IPS DF 6.9 (cell line): Measurements from ENCODE around the gene TRAPPC11.

Experiments
- DNase-seq: peaks from one replicate; pipeline ENCODE4 v3.0.0-alpha.2; 2013; ENCODE audit warnings: low read depth, low spot score
- H3K27ac ChIP-seq: one replicate; pipeline ENCODE4 v1.5.1; 2013; ENCODE audit warnings: low read length, control low read depth
- H3K27me3 ChIP-seq: 2 replicates; pipeline ENCODE4 v1.6.1; 2013; ENCODE audit warnings: mild to moderate bottlenecking, low read length; ENCODE audit not compliant: control insufficient read depth, insufficient read depth
- H3K36me3 ChIP-seq: 2 replicates; pipeline ENCODE4 v1.6.1; 2013; ENCODE audit warnings: low read length; ENCODE audit not compliant: control insufficient read depth, insufficient read depth
- H3K4me1 ChIP-seq: 2 replicates; pipeline ENCODE4 v1.6.1; 2013; ENCODE audit warnings: low read length; ENCODE audit not compliant: control insufficient read depth, insufficient read depth
- H3K4me3 ChIP-seq: 2 replicates; pipeline ENCODE4 v1.5.1; 2013; ENCODE audit warnings: mild to moderate bottlenecking, low read length
- H3K9me3 ChIP-seq: 2 replicates; pipeline ENCODE4 v1.6.1; 2013; ENCODE audit warnings: low read length, inconsistent platforms; ENCODE audit not compliant: control insufficient read depth, insufficient read depth
- WGBS: extraction: QIAGEN DNeasy Blood & Tissue Kit; methylation state at CpG from one replicate; pipeline ENCODE4 v1.1.7; 2013; ENCODE audit warnings: mixed read lengths, missing lambda C conversion rate; ENCODE audit not compliant: insufficient read length, insufficient coverage; 5-methylcytosine and 5-hydroxymethylcytosine counted together

The TRAPPC11 gene

DNA sequence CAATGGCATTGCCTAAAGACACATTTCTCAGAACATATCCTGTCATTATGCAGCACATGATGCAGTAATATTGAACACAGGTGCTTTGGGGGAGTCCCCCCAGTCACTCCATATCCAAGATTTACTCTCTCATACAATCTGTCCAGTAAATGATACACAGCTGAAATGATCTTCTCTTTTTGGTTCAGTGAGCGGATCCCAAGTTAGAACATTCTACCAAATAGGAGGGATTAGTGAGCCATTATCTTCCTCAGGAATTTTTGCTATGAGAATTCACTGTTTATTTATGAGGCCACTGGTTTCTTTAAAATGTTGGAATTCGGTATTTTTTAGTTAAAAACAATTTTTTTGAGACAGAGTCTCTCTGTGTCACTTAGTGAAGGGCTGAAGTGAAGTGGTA lies 96.5 kb downstream of the TRAPPC11 start:
- no peak for DNase-seq
- peaks cover 2% of the 10 kb centered on the region; the same call in 1 of the 2 replicates for H3K4me1 ChIP-seq
- no peak overlapping the region for H3K27ac ChIP-seq
- no peaks in the 10 kb centered on the region for H3K27me3 ChIP-seq
- no CpG with 5 or more reads among the region's 2 CpGs for WGBS
- no peaks in the 10 kb centered on the region for H3K36me3 ChIP-seq
- H3K4me3 ChIP-seq: no peak overlapping the region
- H3K9me3 ChIP-seq: no peaks in the 10 kb centered on the region

GRCh38 chr4:183757060-183757459 lies 98.0 kb downstream of the TRAPPC11 start:
- Histone ChIP-seq H3K4me1 (peaks cover 2% of the 10 kb centered on the region; the same call in 1 of the 2 replicates), H3K27me3 (no peaks in the 10 kb centered on the region), H3K36me3 (no peaks in the 10 kb centered on the region), H3K4me3 (no peak overlapping the region), H3K9me3 (no peaks in the 10 kb centered on the region), H3K27ac (no peak overlapping the region)
- WGBS: no CpG with 5 or more reads among the region's 10 CpGs
- DNase-seq: no peak

- no peaks in the 10 kb centered on the region for H3K36me3 ChIP-seq
- H3K4me3 ChIP-seq: peak overlapping the region; percentile 0; the same call in 1 of the 2 replicates
- no peak overlapping the region for H3K27ac ChIP-seq
- H3K27me3 ChIP-seq: no peaks in the 10 kb centered on the region
- WGBS: no CpG with 5 or more reads among the region's 29 CpGs
- peak; percentile 47 for DNase-seq
- H3K4me1 ChIP-seq: peaks cover 2% of the 10 kb centered on the region; the same call in 1 of the 2 replicates
- H3K9me3 ChIP-seq: no peaks in the 10 kb centered on the region
These were observed 99.1 kb downstream of the TRAPPC11 start for GRCh38 chr4:183758061-183758757.

DNA sequence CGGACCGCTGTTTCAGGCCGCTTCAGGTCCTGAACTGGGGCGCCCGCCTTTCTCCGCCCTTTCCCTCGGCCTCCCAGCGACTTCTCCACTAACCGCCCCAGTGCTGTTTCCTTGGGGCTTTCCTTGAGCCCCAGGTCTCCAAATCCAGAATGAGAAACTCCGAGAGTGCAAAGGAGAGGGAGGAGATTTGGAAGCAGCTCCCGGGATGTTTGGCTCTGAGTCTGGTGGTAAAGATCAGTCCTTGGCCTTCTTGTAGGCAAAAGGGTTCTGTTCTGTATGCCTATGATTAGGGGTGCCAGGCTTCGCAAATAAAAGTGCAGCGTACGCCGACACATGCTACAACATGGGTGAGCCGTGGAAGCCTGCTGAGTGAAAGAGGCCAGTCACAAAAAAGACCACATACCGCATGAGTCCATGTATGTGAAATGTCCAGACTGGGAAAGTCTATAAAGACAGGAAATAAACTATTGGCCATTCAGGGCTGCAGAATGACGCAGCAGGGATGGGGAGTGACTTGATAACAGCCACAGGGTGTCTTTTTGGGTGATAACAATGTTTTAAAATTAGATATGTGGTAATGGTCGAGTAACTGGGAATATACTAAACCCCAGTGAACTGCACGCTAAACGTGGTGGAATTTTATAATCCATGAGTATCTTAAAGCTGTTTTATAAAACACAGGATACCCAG lies 99.8 kb downstream of the TRAPPC11 start:
- Histone ChIP-seq H3K27me3 (no peaks in the 10 kb centered on the region), H3K4me3 (no peak overlapping the region; the same call in 1 of the 2 replicates), H3K4me1 (peaks cover 2% of the 10 kb centered on the region; the same call in 1 of the 2 replicates), H3K9me3 (no peaks in the 10 kb centered on the region), H3K27ac (no peak overlapping the region), H3K36me3 (no peaks in the 10 kb centered on the region)
- no peak for DNase-seq
- no CpG with 5 or more reads among the region's 21 CpGs for WGBS

- DNase-seq: no peak
- Histone ChIP-seq H3K4me1 (peaks cover 2% of the 10 kb centered on the region; the same call in 1 of the 2 replicates), H3K9me3 (no peaks in the 10 kb centered on the region), H3K27ac (no peak overlapping the region), H3K4me3 (no peak overlapping the region), H3K36me3 (no peaks in the 10 kb centered on the region), H3K27me3 (no peaks in the 10 kb centered on the region)
- no CpG with 5 or more reads among the region's 1 CpG for WGBS
These were observed 101.2 kb downstream of the TRAPPC11 start for GRCh38 chr4:183760326-183760725.
